Measurements from ENCODE around the gene DCUN1D5. TPM values are rescaled to one million over a fixed set of nuclear protein-coding genes. Genes with fewer than 3 reads are reported as not detected.

The DCUN1D5 gene
- total and polyA plus RNA-seq, 9 of the 15 experiments (the other 6 are each of a cell fraction or from before 2014, with no cell fraction given), result 38.4 to 242 (median 115) TPM

DNA sequence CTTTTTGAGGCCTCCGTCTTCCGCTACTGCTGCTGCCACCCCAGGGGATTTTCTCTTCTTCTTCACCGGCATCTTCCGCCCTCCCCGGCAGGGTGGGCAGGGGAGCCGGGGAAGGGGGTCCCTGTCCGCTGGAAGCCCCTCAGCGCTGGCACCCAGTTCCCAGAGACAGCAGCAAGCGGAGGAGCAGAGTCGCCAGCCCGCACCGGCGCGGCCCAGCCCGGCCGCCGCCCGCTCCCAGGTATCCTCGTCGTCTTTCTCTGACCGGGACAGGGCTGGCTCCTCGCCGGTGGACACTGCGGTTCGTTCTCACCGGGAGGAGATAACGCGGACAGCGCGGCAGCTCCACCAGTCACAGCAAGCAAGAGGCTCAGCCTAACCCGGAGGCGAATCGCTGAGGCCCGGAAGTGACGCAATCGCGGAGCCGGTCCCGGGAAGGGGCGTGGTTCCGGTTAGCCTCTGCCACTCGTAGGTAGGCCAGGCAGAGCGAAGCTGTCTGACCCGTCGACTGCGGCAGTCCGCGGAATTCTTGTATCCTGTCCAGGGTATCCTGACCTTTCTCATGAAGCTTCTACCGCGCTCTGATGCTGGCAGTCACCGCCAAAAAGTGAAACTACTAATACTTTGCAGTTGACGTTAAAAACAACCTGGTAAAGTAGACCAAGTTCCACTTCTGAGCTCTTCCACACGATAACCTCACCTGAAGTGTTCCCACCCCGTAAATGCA is at the start of gene DCUN1D5 (continued):
- TF ChIP-seq LCOR (CRISPR knock-in tag; IDR thresholded peaks at IDR 0.05), result peak; percentile 47; the same call in 1 of the 2 replicates
- TF ChIP-seq ETV1 (tag; conservative IDR thresholded peaks at IDR 0.05; ENCODE audit: low read depth), result peak; percentile 71
- TF ChIP-seq KLF13 (tag; IDR thresholded peaks at IDR 0.05; ENCODE audit: borderline replicate concordance, low read depth), result 0 out of 2 replicates have a peak, but pooled peaks have one; percentile 44
- TF ChIP-seq SP1 (CRISPR knock-in tag; IDR thresholded peaks at IDR 0.05), result peak; percentile 89
- TF ChIP-seq JUN (IDR thresholded peaks at IDR 0.05; ENCODE audit: borderline replicate concordance, low read depth, low read length), result 0 out of 2 replicates have a peak, but pooled peaks have one; percentile 45
- 0 out of 2 replicates have a peak, but pooled peaks have one; percentile 32 for TF ChIP-seq JUN (CRISPR knock-in tag; IDR thresholded peaks at IDR 0.05; ENCODE audit: borderline replicate concordance)
- TF ChIP-seq SRSF1 (IDR thresholded peaks at IDR 0.05; ENCODE audit: low read depth, low read length), result 0 out of 2 replicates have a peak, but pooled peaks have one; percentile 64
- TF ChIP-seq POLR2A (conservative IDR thresholded peaks at IDR 0.05), result peak; percentile 94
- no peak for TF ChIP-seq KLF16 (IDR thresholded peaks at IDR 0.05)
- no peak; the same call in 1 of the 2 replicates for TF ChIP-seq FOXK1 (CRISPR knock-in tag; IDR thresholded peaks at IDR 0.05; ENCODE audit: borderline replicate concordance)
- TF ChIP-seq, protein P1, sequence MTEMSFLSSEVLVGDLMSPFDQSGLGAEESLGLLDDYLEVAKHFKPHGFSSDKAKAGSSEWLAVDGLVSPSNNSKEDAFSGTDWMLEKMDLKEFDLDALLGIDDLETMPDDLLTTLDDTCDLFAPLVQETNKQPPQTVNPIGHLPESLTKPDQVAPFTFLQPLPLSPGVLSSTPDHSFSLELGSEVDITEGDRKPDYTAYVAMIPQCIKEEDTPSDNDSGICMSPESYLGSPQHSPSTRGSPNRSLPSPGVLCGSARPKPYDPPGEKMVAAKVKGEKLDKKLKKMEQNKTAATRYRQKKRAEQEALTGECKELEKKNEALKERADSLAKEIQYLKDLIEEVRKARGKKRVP (CRISPR knock-in tag; IDR thresholded peaks at IDR 0.05), result peak; percentile 95
- TF ChIP-seq MTA1 (IDR thresholded peaks at IDR 0.05; ENCODE audit: borderline replicate concordance), result no peak
- no peak for TF ChIP-seq NBN (IDR thresholded peaks at IDR 0.05; ENCODE audit: low read depth)
- TF ChIP-seq POLR3G (IDR thresholded peaks at IDR 0.05; ENCODE audit: extremely low read depth, insufficient read length, insufficient replicate concordance), result no peak
- peak; percentile 39 for TF ChIP-seq TAF7 (tag; IDR thresholded peaks at IDR 0.05)
- TF ChIP-seq CAMTA2 (CRISPR knock-in tag; conservative IDR thresholded peaks at IDR 0.05), result no peak
- peak; percentile 87; the same call in 1 of the 2 replicates for TF ChIP-seq PML (IDR thresholded peaks at IDR 0.05; ENCODE audit: low read length)
- no peak for TF ChIP-seq ZNF3 (CRISPR knock-in tag; IDR thresholded peaks at IDR 0.05)
- peak; percentile 94 for TF ChIP-seq SUPT5H (IDR thresholded peaks at IDR 0.05)
- peak in 1 of 2 experiments; percentile 55; a peak in 1 of 4 replicates for TF ChIP-seq TBL1XR1 (IDR thresholded peaks at IDR 0.05; ENCODE audit: low read length in 2 of 2)
- peak; percentile 25 to 47; a peak in 2 of 4 replicates for TF ChIP-seq NRF1 (conservative IDR thresholded peaks at IDR 0.05 in 1 of 2, IDR thresholded peaks at IDR 0.05 in 1 of 2)
- no peak for TF ChIP-seq RNF219 (CRISPR knock-in tag; IDR thresholded peaks at IDR 0.05)
- TF ChIP-seq HNRNPK (IDR thresholded peaks at IDR 0.05; ENCODE audit: low read depth, low read length, poor library complexity, severe bottlenecking), result no peak
- peak; percentile 96 for TF ChIP-seq NR2C2 (CRISPR knock-in tag; IDR thresholded peaks at IDR 0.05)
- peak; percentile 99 for TF ChIP-seq NR2C2 (tag; IDR thresholded peaks at IDR 0.05)
- TF ChIP-seq ATF1 (CRISPR knock-in tag; IDR thresholded peaks at IDR 0.05), result no peak
- peak; percentile 93 for TF ChIP-seq ATF1 (tag; IDR thresholded peaks at IDR 0.05)
- TF ChIP-seq MBD2 (IDR thresholded peaks at IDR 0.05; ENCODE audit: borderline replicate concordance, low read depth), result peak; percentile 74; the same call in 1 of the 2 replicates
